Cardiac muscle cell (in vitro differentiated cells and primary cell): Measurements from ENCODE around the gene ASPDH. TPM values are rescaled to one million over a fixed set of nuclear protein-coding genes. Genes with fewer than 3 reads are reported as not detected.

Source experiments
- DNase-seq, 2 donors: peaks; one replicate each; pipeline versions ENCODE4 v3.0.0 to v3.0.0-alpha.2; 2010 to 2017; ENCODE audit warnings: low read depth in 1 of 2, low spot score in 1 of 2
- H3K27ac ChIP-seq: fragments of 200-600 bp; sonication (generic); 2 replicates; pipeline ENCODE4 v1.5.1; 2016
- H3K27me3 ChIP-seq: fragments of 200-600 bp; sonication (generic); 2 replicates; pipeline ENCODE4 v1.6.0; 2016; ENCODE audit warnings: control low read depth
- H3K36me3 ChIP-seq: fragments of 200-600 bp; sonication (generic); 2 replicates; pipeline ENCODE4 v1.5.1; 2016; ENCODE audit warnings: control low read depth
- H3K4me1 ChIP-seq: fragments of 200-600 bp; sonication (generic); 2 replicates; pipeline ENCODE4 v1.8.1; 2017; ENCODE audit warnings: low read depth, mild to moderate bottlenecking, mixed run types
- H3K4me3 ChIP-seq: fragments of 200-600 bp; sonication (generic); 2 replicates; pipeline ENCODE4 v1.5.1; 2016; ENCODE audit warnings: mild to moderate bottlenecking
- H3K9me3 ChIP-seq: fragments of 200-600 bp; sonication (generic); 2 replicates; pipeline ENCODE4 v1.5.1; 2017; ENCODE audit warnings: low read depth, mild to moderate bottlenecking, control low read depth
- polyA plus RNA-seq: library from polyadenylated mRNA; unstranded; fragments of >200 nt; fragmentation: Nextera tagmentation; extraction: Ambion mirVana; gene quantifications from 2 replicates; pipeline ENCODE4 v1.2.1, GENCODE V29; 2016
- total RNA-seq: library from RNA; depleted of rRNA; stranded (reverse); fragments of >200 nt; gene quantifications from 2 replicates; pipeline ENCODE4 v1.2.3, GENCODE V29; 2016
- TF ChIP-seq, protein P1 (sequence below): IDR thresholded peaks from 2 replicates; pipeline ENCODE4 v1.5.1; 2012; ENCODE audit warnings: low read depth, mild to moderate bottlenecking, low read length

Gene ASPDH
- total and polyA plus RNA-seq, 2 experiments from 2014 or later: not detected

DNA sequence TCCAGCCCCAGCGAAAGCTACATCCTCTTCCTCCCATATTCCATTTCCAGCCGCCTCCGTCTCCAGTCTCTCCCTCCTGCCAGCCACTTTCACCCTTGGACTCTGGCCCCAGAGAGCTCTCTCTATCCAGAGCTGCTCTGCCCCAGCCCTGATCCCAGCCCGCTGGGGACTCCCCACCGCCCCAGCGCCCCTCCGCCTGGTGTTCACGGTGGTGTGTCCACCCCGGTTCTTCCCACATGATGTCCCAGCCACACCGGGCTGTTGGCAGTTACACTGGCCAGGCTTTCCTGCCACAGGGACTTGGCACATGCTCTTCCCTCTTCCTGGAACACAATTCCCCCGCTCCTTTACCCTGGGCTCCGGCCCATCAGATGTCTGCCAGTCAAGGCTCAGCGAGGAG is 48.7 kb downstream of the ASPDH start:
- DNase-seq: no peak
- no peaks in the 10 kb centered on the region for H3K27me3 ChIP-seq
- H3K4me3 ChIP-seq: no peak overlapping the region
- H3K36me3 ChIP-seq: no peaks in the 10 kb centered on the region
- TF ChIP-seq, protein P1, sequence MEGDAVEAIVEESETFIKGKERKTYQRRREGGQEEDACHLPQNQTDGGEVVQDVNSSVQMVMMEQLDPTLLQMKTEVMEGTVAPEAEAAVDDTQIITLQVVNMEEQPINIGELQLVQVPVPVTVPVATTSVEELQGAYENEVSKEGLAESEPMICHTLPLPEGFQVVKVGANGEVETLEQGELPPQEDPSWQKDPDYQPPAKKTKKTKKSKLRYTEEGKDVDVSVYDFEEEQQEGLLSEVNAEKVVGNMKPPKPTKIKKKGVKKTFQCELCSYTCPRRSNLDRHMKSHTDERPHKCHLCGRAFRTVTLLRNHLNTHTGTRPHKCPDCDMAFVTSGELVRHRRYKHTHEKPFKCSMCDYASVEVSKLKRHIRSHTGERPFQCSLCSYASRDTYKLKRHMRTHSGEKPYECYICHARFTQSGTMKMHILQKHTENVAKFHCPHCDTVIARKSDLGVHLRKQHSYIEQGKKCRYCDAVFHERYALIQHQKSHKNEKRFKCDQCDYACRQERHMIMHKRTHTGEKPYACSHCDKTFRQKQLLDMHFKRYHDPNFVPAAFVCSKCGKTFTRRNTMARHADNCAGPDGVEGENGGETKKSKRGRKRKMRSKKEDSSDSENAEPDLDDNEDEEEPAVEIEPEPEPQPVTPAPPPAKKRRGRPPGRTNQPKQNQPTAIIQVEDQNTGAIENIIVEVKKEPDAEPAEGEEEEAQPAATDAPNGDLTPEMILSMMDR: no peak
- no peaks in the 10 kb centered on the region for H3K4me1 ChIP-seq
- no peaks in the 10 kb centered on the region for H3K9me3 ChIP-seq
- no peak overlapping the region for H3K27ac ChIP-seq

DNA sequence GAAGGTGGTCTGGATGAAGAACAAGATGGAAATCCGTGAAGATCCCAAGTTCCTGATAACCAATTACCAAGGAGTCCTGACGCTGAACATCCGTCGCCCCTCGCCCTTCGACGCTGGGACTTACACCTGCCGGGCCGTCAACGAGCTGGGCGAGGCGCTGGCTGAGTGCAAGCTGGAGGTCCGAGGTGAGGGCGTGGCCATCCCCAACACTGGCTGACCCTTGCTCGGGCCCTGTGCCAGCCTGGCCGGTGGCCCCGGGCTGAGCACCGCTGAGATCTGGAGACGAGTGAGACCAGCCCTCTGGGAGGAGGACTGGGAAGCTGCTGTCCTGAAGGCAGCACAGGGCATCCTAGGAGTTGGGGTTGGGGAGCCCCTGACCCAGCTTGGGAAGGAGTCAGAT is 49.4 kb downstream of the ASPDH start:
- no peaks in the 10 kb centered on the region for H3K27me3 ChIP-seq
- TF ChIP-seq, protein P1: no peak
- no peaks in the 10 kb centered on the region for H3K4me1 ChIP-seq
- DNase-seq: no peak
- H3K9me3 ChIP-seq: no peaks in the 10 kb centered on the region
- H3K36me3 ChIP-seq: no peaks in the 10 kb centered on the region
- no peak overlapping the region for H3K27ac ChIP-seq
- H3K4me3 ChIP-seq: no peak overlapping the region

- Histone ChIP-seq H3K27me3 (no peaks in the 10 kb centered on the region), H3K36me3 (no peaks in the 10 kb centered on the region), H3K4me3 (no peak overlapping the region), H3K27ac (no peak overlapping the region), H3K9me3 (no peaks in the 10 kb centered on the region), H3K4me1 (no peaks in the 10 kb centered on the region)
- TF ChIP-seq, protein P1: no peak
- no peak for DNase-seq
Observed at GRCh38 chr19:50462970-50463369, 50.7 kb downstream of the ASPDH start.

Other genes with a start within 250 kb of the ASPDH start
- 6.9 and 8.2 TPM in 2 replicates for gene KCNC3, start 184.5 kb downstream of the ASPDH start, total RNA-seq
- gene KCNC3, start 184.5 kb downstream of the ASPDH start, polyA plus RNA-seq: 4.3 and 6.9 TPM in 2 replicates
- 0.32 and 3.5 TPM in 2 replicates for gene NAPSA, start 148.3 kb downstream of the ASPDH start, total RNA-seq
- gene NAPSA, start 148.3 kb downstream of the ASPDH start, polyA plus RNA-seq: 0.53 and 1.8 TPM in 2 replicates
- gene NR1H2, start 137.5 kb downstream of the ASPDH start, total RNA-seq: 58.4 and 60.1 TPM in 2 replicates
- 58.3 and 62.0 TPM in 2 replicates for gene NR1H2, start 137.5 kb downstream of the ASPDH start, polyA plus RNA-seq
- gene POLD1, start 129.6 kb downstream of the ASPDH start, total RNA-seq: 70.7 and 73.8 TPM in 2 replicates
- gene POLD1, start 129.6 kb downstream of the ASPDH start, polyA plus RNA-seq: 62.3 and 74.3 TPM in 2 replicates
- 0.15 and 0.35 TPM in 2 replicates for gene SPIB, start 95.0 kb downstream of the ASPDH start, total RNA-seq
- 0.40 and 1.5 TPM in 2 replicates for gene SPIB, start 95.0 kb downstream of the ASPDH start, polyA plus RNA-seq
- 0.04 and 0.18 TPM in 2 replicates for gene MYBPC2, start 81.0 kb downstream of the ASPDH start, total RNA-seq
- gene MYBPC2, start 81.0 kb downstream of the ASPDH start, polyA plus RNA-seq: 0.30 and 0.31 TPM in 2 replicates
- 308 and 370 TPM in 2 replicates for gene EMC10, start 37.4 kb downstream of the ASPDH start, total RNA-seq
- 280 and 382 TPM in 2 replicates for gene EMC10, start 37.4 kb downstream of the ASPDH start, polyA plus RNA-seq
- gene GARIN5A, start 37.1 kb downstream of the ASPDH start, total RNA-seq: 7.7 and 9.4 TPM in 2 replicates
- gene GARIN5A, start 37.1 kb downstream of the ASPDH start, polyA plus RNA-seq: 4.8 and 9.3 TPM in 2 replicates
- 21.4 and 25.4 TPM in 2 replicates for gene JOSD2, start 2.7 kb downstream of the ASPDH start, total RNA-seq
- 29.5 and 44.8 TPM in 2 replicates for gene JOSD2, start 2.7 kb downstream of the ASPDH start, polyA plus RNA-seq
- gene LRRC4B, start 54.5 kb upstream of the ASPDH start, total RNA-seq: 38.7 and 56.4 TPM in 2 replicates
- 5.8 and 6.2 TPM in 2 replicates for gene LRRC4B, start 54.5 kb upstream of the ASPDH start, polyA plus RNA-seq
- 1.9 and 4.7 TPM in 2 replicates for gene SYT3, start 126.0 kb upstream of the ASPDH start, total RNA-seq
- gene SYT3, start 126.0 kb upstream of the ASPDH start, polyA plus RNA-seq: 2.1 and 4.3 TPM in 2 replicates
- gene C19orf81, start 135.5 kb upstream of the ASPDH start, total RNA-seq: 23.5 and 36.8 TPM in 2 replicates
- 42.2 and 67.4 TPM in 2 replicates for gene C19orf81, start 135.5 kb upstream of the ASPDH start, polyA plus RNA-seq
- gene SHANK1, start 205.9 kb upstream of the ASPDH start, total RNA-seq: 2.9 and 8.7 TPM in 2 replicates
- 0.71 and 2.0 TPM in 2 replicates for gene SHANK1, start 205.9 kb upstream of the ASPDH start, polyA plus RNA-seq
- gene CLEC11A, start 209.5 kb upstream of the ASPDH start, total RNA-seq: 12.5 and 16.6 TPM in 2 replicates
- gene CLEC11A, start 209.5 kb upstream of the ASPDH start, polyA plus RNA-seq: 26.7 and 29.4 TPM in 2 replicates